Tibial artery (tissue), 4 donors: Measurements from ENCODE around the gene UVSSA.
"Not testable (repeated sequence)": the region's sequence is repeated elsewhere in the genome, so short reads cannot be mapped to it uniquely, and the experiment has no call there.

Experiments used
- DNase-seq, 2 donors: peaks; one replicate each; pipeline ENCODE4 v3.0.0-alpha.2; 2019
- H3K27ac ChIP-seq, 2 donors: fragments of 200-600 bp; sonication (generic) in 1 of 2; 1 replicate in 1 of 2; 2 replicates in 1 of 2; pipeline ENCODE4 v1.5.1; 2018 to 2019; ENCODE audit warnings: mild to moderate bottlenecking in 1 of 2
- H3K27me3 ChIP-seq, 2 donors: fragments of 200-600 bp; sonication (generic) in 1 of 2; one replicate each; pipeline versions ENCODE4 v1.5.1 to v1.6.0; 2016 to 2019
- H3K36me3 ChIP-seq, 3 donors: fragments of 200-600 bp; sonication (generic) in 2 of 3; one replicate each; pipeline ENCODE4 v1.5.1; 2016 to 2019; ENCODE audit warnings: mild to moderate bottlenecking in 2 of 3
- H3K4me1 ChIP-seq, 4 donors: fragments of 200-600 bp; sonication (generic) in 2 of 4; 1 replicate in 3 of 4; 2 replicates in 1 of 4; pipeline ENCODE4 v1.5.1; 2016 to 2019
- H3K4me3 ChIP-seq, 2 donors: fragments of 200-600 bp; sonication (generic) in 1 of 2; 1 replicate in 1 of 2; 2 replicates in 1 of 2; pipeline ENCODE4 v1.5.1; 2018 to 2019; ENCODE audit warnings: mild to moderate bottlenecking in 2 of 2
- H3K9me3 ChIP-seq, 3 donors: fragments of 200-600 bp; sonication (generic) in 1 of 3; one replicate each; pipeline ENCODE4 v1.5.1; 2016 to 2019
- intact Hi-C: fragments of 100-400 bp; cut with DNase I; formaldehyde crosslinking; loops from one replicate; pipeline ENCODE4 v1.15.0; 2023; ENCODE audit warnings: low total_unique reads
- TF ChIP-seq, protein P1 (sequence below), 2 experiments: fragments of 200-600 bp in 1 of 2; fragments of 450-650 bp in 1 of 2; IDR thresholded peaks; one replicate each; pipeline ENCODE4 v1.5.1; 2017 to 2019; ENCODE audit warnings: antibody characterized with exemption in 2 of 2, mild to moderate bottlenecking in 1 of 2, moderate library complexity in 1 of 2

UVSSA gene

DNA sequence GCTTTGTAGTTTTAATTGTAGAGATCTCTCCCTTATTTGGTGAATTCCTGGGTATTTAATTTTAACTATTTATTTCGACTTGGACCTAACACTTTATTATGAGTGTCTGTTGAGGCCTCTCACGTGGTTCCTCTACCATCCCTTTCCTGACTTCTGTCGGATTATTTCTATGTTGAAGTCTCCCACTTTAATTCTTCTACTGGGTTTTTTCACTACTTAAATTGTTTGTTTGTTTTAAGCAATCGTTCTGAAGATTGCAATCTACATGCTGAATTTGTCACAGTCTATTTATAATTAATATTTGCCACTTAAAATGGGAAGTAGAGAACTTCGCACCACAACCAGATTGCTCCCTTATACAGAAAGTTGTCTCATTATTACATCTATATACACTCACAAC lies 80.0 kb downstream of the UVSSA start:
- TF ChIP-seq, protein P1, sequence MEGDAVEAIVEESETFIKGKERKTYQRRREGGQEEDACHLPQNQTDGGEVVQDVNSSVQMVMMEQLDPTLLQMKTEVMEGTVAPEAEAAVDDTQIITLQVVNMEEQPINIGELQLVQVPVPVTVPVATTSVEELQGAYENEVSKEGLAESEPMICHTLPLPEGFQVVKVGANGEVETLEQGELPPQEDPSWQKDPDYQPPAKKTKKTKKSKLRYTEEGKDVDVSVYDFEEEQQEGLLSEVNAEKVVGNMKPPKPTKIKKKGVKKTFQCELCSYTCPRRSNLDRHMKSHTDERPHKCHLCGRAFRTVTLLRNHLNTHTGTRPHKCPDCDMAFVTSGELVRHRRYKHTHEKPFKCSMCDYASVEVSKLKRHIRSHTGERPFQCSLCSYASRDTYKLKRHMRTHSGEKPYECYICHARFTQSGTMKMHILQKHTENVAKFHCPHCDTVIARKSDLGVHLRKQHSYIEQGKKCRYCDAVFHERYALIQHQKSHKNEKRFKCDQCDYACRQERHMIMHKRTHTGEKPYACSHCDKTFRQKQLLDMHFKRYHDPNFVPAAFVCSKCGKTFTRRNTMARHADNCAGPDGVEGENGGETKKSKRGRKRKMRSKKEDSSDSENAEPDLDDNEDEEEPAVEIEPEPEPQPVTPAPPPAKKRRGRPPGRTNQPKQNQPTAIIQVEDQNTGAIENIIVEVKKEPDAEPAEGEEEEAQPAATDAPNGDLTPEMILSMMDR (IDR thresholded peaks at IDR 0.05): no peak
- Histone ChIP-seq H3K4me1 (no peaks in the 10 kb centered on the region), H3K27me3 (peaks cover 0 to 34% of the 10 kb centered on the region in 2 donors), H3K9me3 (peaks cover 0 to 4% (median 0%) of the 10 kb centered on the region in 3 donors), H3K27ac (no peak overlapping the region), H3K4me3 (no peak overlapping the region), H3K36me3 (no peaks in the 10 kb centered on the region)
- intact Hi-C loops: no loop called here
- DNase-seq: no peak

DNA sequence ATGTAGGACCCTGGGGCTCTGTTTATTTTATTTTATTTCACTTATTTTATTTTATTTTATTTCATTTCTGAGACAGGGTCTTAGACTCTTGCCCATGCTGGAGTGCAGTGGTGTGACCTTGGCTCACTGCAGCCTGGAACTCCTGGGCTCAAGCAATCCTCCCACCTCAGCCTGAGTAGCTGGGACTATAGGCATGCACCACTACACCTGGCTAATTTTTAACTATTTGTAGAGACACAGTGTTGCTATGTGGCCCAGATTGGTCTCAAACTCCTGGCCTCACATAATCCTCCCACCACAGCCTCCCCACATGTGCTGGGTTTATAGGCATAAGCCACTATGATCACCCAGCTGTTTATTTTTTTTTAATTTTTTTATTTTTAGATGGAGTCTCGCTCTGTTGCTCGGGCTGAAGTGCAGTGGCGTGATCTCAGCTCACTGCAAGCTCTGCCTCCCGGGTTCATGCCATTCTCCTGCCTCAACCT lies 96.7 kb downstream of the UVSSA start:
- H3K36me3 ChIP-seq, H3K4me3 ChIP-seq, DNase-seq, H3K9me3 ChIP-seq, H3K27ac ChIP-seq, H3K4me1 ChIP-seq, intact Hi-C loops: not testable (repeated sequence)
- H3K27me3 ChIP-seq: peaks cover 0 to 31% of the 10 kb centered on the region in 2 donors
